Hepatocyte (in vitro differentiated cells): ENCODE data around the gene ALDOC. TPM values are rescaled to one million over a fixed set of nuclear protein-coding genes. Genes with fewer than 3 reads are reported as not detected.

Experiments
- DNase-seq: peaks from one replicate; pipeline ENCODE4 v3.0.0-alpha.2; 2016; ENCODE audit warnings: low spot score
- H2AFZ ChIP-seq: fragments of 200-600 bp; sonication (generic); 2 replicates; pipeline ENCODE4 v1.6.0; 2016; ENCODE audit warnings: antibody characterized with exemption, mild to moderate bottlenecking
- H3K27ac ChIP-seq: fragments of 200-600 bp; sonication (generic); 2 replicates; pipeline ENCODE4 v1.5.1; 2016; ENCODE audit warnings: mild to moderate bottlenecking
- H3K27me3 ChIP-seq: fragments of 200-600 bp; sonication (generic); 2 replicates; pipeline ENCODE4 v1.6.1; 2016
- H3K36me3 ChIP-seq: fragments of 200-600 bp; sonication (generic); replicated peaks from 2 replicates; pipeline ENCODE4 v1.5.1; 2016; ENCODE audit warnings: low read depth; ENCODE audit not compliant: insufficient read depth
- H3K4me1 ChIP-seq: fragments of 200-600 bp; sonication (generic); 2 replicates; pipeline ENCODE4 v1.5.1; 2016; ENCODE audit warnings: mild to moderate bottlenecking, moderate library complexity; ENCODE audit not compliant: insufficient read depth
- H3K4me2 ChIP-seq: fragments of 200-600 bp; sonication (generic); 2 replicates; pipeline ENCODE4 v1.6.0; 2016
- H3K4me3 ChIP-seq: fragments of 200-600 bp; sonication (generic); 2 replicates; pipeline ENCODE4 v1.5.1; 2016; ENCODE audit warnings: mild to moderate bottlenecking
- H3K79me2 ChIP-seq: fragments of 200-600 bp; sonication (generic); 2 replicates; pipeline ENCODE4 v1.6.0; 2017; ENCODE audit warnings: mild to moderate bottlenecking
- H3K9me2 ChIP-seq: fragments of 200-600 bp; sonication (generic); replicated peaks from 2 replicates; pipeline ENCODE4 v1.6.0; 2017; ENCODE audit warnings: mild to moderate bottlenecking; ENCODE audit not compliant: insufficient read depth
- H3K9me3 ChIP-seq: fragments of 200-600 bp; sonication (generic); 2 replicates; pipeline ENCODE4 v1.5.1; 2016; ENCODE audit warnings: low read depth, mild to moderate bottlenecking
- H4K20me1 ChIP-seq: fragments of 200-600 bp; sonication (generic); 2 replicates; pipeline ENCODE4 v1.6.0; 2016; ENCODE audit warnings: mild to moderate bottlenecking; ENCODE audit not compliant: insufficient read depth, poor library complexity, severe bottlenecking
- CTCF ChIP-seq: fragments of 200-600 bp; sonication (generic); IDR thresholded peaks from 2 replicates; pipeline ENCODE4 v1.5.1; 2016; ENCODE audit warnings: antibody characterized with exemption, mild to moderate bottlenecking; ENCODE audit not compliant: poor library complexity
- EZH2 ChIP-seq: fragments of 200-600 bp; sonication (generic); IDR thresholded peaks from 2 replicates; pipeline ENCODE4 v1.6.1; 2016; ENCODE audit warnings: antibody characterized with exemption, mild to moderate bottlenecking, borderline replicate concordance
- EZH2phosphoT487 ChIP-seq: fragments of 200-600 bp; sonication (generic); IDR thresholded peaks from one replicate; pipeline ENCODE4 v1.6.1; 2018; ENCODE audit warnings: antibody characterized with exemption, mild to moderate bottlenecking, low read depth, moderate library complexity; ENCODE audit not compliant: unreplicated experiment, severe bottlenecking
- WGBS: methylation state at CpG from one replicate; pipeline ENCODE4 v1.1.6; 2016; ENCODE audit warnings: low lambda C conversion rate; ENCODE audit errors: missing lambda C conversion rate; 5-methylcytosine and 5-hydroxymethylcytosine counted together
- polyA plus RNA-seq: library from polyadenylated mRNA; unstranded; fragments of >200 nt; fragmentation: Nextera tagmentation; extraction: Ambion mirVana; gene quantifications from 2 replicates; pipeline ENCODE4 v1.2.1, GENCODE V29; 2016
- total RNA-seq: library from RNA; depleted of rRNA; stranded (reverse); fragments of >200 nt; gene quantifications from 2 replicates; pipeline ENCODE4 v1.2.3, GENCODE V29; 2014

ALDOC gene
- total and polyA plus RNA-seq, 2 experiments from 2014 or later, result 14.9 to 31.8 TPM

DNA sequence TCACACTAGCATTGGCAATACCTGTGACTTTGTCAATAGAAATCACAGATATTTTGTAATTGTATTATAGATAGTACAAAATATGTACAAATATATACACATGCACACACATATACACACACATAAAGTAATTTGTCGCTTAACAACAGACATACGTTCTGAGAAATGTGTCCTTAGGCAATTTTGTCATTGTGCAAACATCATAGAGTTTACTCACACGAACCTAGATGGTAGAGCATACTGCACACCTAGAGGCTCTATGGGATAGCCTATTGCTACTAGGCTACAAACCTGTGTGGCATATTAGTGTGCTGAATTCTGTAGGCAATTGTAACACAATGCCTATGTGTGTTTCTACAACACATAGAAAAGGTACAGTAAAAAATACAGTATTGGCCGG lies 35.3 kb downstream of the ALDOC start:
- Histone ChIP-seq H3K4me3 (no peak overlapping the region), H3K4me2 (no peak overlapping the region), H4K20me1 (no peaks in the 10 kb centered on the region), H3K9me3 (no peaks in the 10 kb centered on the region), H3K27ac (no peak overlapping the region), H3K36me3 (no peaks in the 10 kb centered on the region), H2AFZ (no peak overlapping the region), H3K4me1 (no peaks in the 10 kb centered on the region), H3K27me3 (no peaks in the 10 kb centered on the region), H3K79me2 (no peaks in the 10 kb centered on the region), H3K9me2 (no peaks in the 10 kb centered on the region)
- no peak for TF ChIP-seq EZH2phosphoT487
- TF ChIP-seq EZH2, result no peak
- no peak for TF ChIP-seq CTCF
- 77% methylated on average over 4 of the region's 4 CpGs for WGBS
- no peak for DNase-seq

DNA sequence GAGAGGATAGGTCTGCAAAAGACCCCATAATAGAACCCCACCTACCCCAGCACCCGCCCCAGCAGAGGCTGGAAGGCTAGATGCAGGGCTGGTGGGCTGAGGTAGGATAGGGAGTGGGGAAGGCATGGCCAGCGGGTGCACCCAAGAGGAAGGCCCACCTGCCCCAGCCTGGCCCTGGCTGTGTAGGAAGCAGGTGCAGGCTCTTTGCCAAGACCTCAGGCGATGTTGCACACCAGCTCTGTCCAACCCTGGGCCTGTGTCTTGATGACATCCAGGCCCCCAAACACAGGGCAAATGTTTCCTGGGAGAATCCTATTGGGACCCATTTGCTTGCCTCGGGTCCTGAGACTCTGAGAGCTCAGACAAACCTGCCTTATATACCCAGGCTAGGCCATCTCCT lies 36.5 kb downstream of the ALDOC start:
- H2AFZ ChIP-seq, result no peak overlapping the region
- no peaks in the 10 kb centered on the region for H3K9me2 ChIP-seq

GRCh38 chr17:28538296-28538895 lies 38.3 kb downstream of the ALDOC start:
- no peak overlapping the region for H3K4me2 ChIP-seq
- no peaks in the 10 kb centered on the region for H3K9me3 ChIP-seq
- H3K9me2 ChIP-seq, result no peaks in the 10 kb centered on the region
- H3K79me2 ChIP-seq, result no peaks in the 10 kb centered on the region
- H3K27ac ChIP-seq, result no peak overlapping the region
- no peak overlapping the region for H3K4me3 ChIP-seq
- H3K27me3 ChIP-seq, result no peaks in the 10 kb centered on the region
- no peaks in the 10 kb centered on the region for H4K20me1 ChIP-seq
- no peak for DNase-seq
- no peaks in the 10 kb centered on the region for H3K4me1 ChIP-seq
- H3K36me3 ChIP-seq, result no peaks in the 10 kb centered on the region
- TF ChIP-seq EZH2phosphoT487, result no peak
- no peak for TF ChIP-seq CTCF
- TF ChIP-seq EZH2, result no peak
- 93% methylated on average over 14 of the region's 14 CpGs for WGBS
- H2AFZ ChIP-seq, result no peak overlapping the region

More for the DNA sequence above, 36.5 kb downstream of the ALDOC start:
- TF ChIP-seq EZH2 (no peak), CTCF (no peak), EZH2phosphoT487 (no peak)
- Histone ChIP-seq H3K36me3 (no peaks in the 10 kb centered on the region), H3K27me3 (no peaks in the 10 kb centered on the region), H3K4me1 (no peaks in the 10 kb centered on the region), H3K27ac (no peak overlapping the region), H3K4me2 (no peak overlapping the region), H3K9me3 (no peaks in the 10 kb centered on the region), H3K79me2 (no peaks in the 10 kb centered on the region), H3K4me3 (no peak overlapping the region), H4K20me1 (no peaks in the 10 kb centered on the region)
- no peak for DNase-seq
- 89% methylated on average over 4 of the region's 4 CpGs for WGBS

- H3K27me3 ChIP-seq, result no peaks in the 10 kb centered on the region
- 92% methylated on average over 11 of the region's 12 CpGs for WGBS
- no peaks in the 10 kb centered on the region for H3K9me3 ChIP-seq
- H3K27ac ChIP-seq, result no peak overlapping the region
- H3K4me3 ChIP-seq, result no peak overlapping the region
- no peaks in the 10 kb centered on the region for H3K79me2 ChIP-seq
- no peak overlapping the region for H2AFZ ChIP-seq
- H3K4me2 ChIP-seq, result no peak overlapping the region
- H4K20me1 ChIP-seq, result no peaks in the 10 kb centered on the region
- H3K9me2 ChIP-seq, result no peaks in the 10 kb centered on the region
- no peaks in the 10 kb centered on the region for H3K4me1 ChIP-seq
- TF ChIP-seq EZH2, result no peak
- no peak for TF ChIP-seq EZH2phosphoT487
- no peak for TF ChIP-seq CTCF
- H3K36me3 ChIP-seq, result no peaks in the 10 kb centered on the region
- no peak for DNase-seq
These were observed 39.5 kb downstream of the ALDOC start for GRCh38 chr17:28537219-28537610.
